Activated CD4-positive, alpha-beta T cell treated with anti-CD3 and anti-CD28 coated beads for 36 hours (primary cell): ENCODE results near the gene CORO1C. TPM values are rescaled to one million over a fixed set of nuclear protein-coding genes. Genes with fewer than 3 reads are reported as not detected.

ENCODE experiments used
- ATAC-seq: fragments of 200-7000 bp; cut with Tn5 transposase; one replicate; pipeline ENCODE4 v1.10.0; 2021; ENCODE audit warnings: mild to moderate bottlenecking, moderate library complexity
- CTCF ChIA-PET: fragments of 350-600 bp; sonication (Branson Sonifier 250); formaldehyde crosslinking; loops from one replicate; lab custom pipeline; 2021; ENCODE audit warnings: antibody characterized with exemption; lab: Charles Lee
- POLR2A ChIA-PET: fragments of 350-600 bp; sonication (Branson Sonifier 250); formaldehyde crosslinking; loops from one replicate; lab custom pipeline; 2021; ENCODE audit warnings: antibody characterized with exemption, inconsistent platforms; lab: Charles Lee
- DNase-seq: peaks from one replicate; pipeline ENCODE4 v3.0.0-alpha.2; 2020
- H3K27ac Mint-ChIP-seq: one replicate; pipeline ENCODE4 v1.8.0; 2021; ENCODE audit warnings: mixed read lengths
- H3K27me3 Mint-ChIP-seq: one replicate; pipeline ENCODE4 v1.8.0; 2021; ENCODE audit warnings: mixed read lengths
- H3K36me3 Mint-ChIP-seq: one replicate; pipeline ENCODE4 v1.8.0; 2021; ENCODE audit warnings: low read depth, mixed read lengths
- H3K4me1 Mint-ChIP-seq: one replicate; pipeline ENCODE4 v1.8.0; 2021; ENCODE audit warnings: mixed read lengths
- H3K4me3 Mint-ChIP-seq: one replicate; pipeline ENCODE4 v1.8.0; 2021; ENCODE audit warnings: mild to moderate bottlenecking, moderate library complexity, mixed read lengths
- H3K9me3 Mint-ChIP-seq: one replicate; pipeline ENCODE4 v1.8.0; 2021; ENCODE audit warnings: low read depth, mixed read lengths
- intact Hi-C, 2 experiments: fragments of 100-400 bp; cut with DNase I in 1 of 2; cut with micrococcal nuclease in 1 of 2; formaldehyde crosslinking; loops; one replicate each; pipeline versions ENCODE4 v1.14.2 to v1.15.1; 2022 to 2024; cut with DNase I, micrococcal nuclease
- total RNA-seq, 2 experiments: library from RNA; stranded (reverse); gene quantifications; one replicate each; pipeline ENCODE4 v1.2.3, GENCODE V29; 2021

CORO1C gene
- total RNA-seq, 2 experiments from 2014 or later: 83.5 to 90.8 TPM

DNA sequence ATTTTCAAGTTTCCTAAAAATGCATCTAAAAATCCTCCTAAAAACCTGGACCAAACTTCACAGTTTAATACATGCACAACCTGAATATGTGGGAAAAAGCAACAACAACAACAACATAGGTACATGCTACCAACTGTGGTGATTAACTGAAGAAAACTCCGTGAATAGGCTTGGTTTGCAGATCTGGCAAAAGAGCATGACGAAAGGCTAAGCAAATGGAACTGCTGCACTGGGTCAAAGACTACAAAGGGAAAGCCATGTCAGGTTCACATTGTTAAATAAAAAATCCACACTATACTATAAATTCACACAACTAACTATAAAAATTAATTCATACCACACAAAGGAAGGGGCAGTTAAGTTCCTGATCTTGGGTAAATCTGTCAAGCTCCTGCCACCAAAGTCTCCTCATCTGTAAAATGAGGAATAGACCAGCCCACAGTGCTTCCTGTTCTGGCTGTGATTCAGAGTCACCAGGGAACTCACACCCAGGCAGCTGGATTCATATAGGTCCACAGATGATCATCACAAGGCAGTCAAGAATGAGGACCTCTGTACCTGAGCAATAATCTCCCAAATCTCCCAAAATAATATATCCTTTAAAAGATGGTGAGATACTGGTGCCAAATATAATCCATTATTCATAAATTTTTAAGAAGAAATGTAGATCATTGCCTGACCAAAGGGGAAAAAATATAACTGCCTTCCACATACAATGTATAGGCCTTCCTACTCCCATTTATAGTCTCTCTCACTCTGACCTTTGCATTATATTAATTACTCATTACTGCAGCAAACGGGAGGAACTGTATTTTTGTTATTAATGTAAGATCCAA lies 7.0 kb downstream of the CORO1C start:
- H3K4me1 Mint-ChIP-seq: peaks cover 49% of the 10 kb centered on the region
- peak overlapping the region; percentile 44 for H3K27ac Mint-ChIP-seq
- DNase-seq: peak; percentile 43
- CTCF ChIA-PET: interaction anchor here (1.6 to 3.0 kb wide), 2 partner anchors 11 to 60 kb away, joined by 3 to 10 read pairs; no protein-coding TSS in a partner anchor
- H3K36me3 Mint-ChIP-seq: no peaks in the 10 kb centered on the region
- no peaks in the 10 kb centered on the region for H3K27me3 Mint-ChIP-seq
- POLR2A ChIA-PET: no interaction called here
- intact Hi-C loops: loop anchor here in 1 of 2 experiments (1.0 kb wide), 1 partner anchor 28 kb away; no protein-coding TSS in a partner anchor
- H3K4me3 Mint-ChIP-seq: no peak overlapping the region
- peak; percentile 85 for ATAC-seq
- no peaks in the 10 kb centered on the region for H3K9me3 Mint-ChIP-seq

DNA sequence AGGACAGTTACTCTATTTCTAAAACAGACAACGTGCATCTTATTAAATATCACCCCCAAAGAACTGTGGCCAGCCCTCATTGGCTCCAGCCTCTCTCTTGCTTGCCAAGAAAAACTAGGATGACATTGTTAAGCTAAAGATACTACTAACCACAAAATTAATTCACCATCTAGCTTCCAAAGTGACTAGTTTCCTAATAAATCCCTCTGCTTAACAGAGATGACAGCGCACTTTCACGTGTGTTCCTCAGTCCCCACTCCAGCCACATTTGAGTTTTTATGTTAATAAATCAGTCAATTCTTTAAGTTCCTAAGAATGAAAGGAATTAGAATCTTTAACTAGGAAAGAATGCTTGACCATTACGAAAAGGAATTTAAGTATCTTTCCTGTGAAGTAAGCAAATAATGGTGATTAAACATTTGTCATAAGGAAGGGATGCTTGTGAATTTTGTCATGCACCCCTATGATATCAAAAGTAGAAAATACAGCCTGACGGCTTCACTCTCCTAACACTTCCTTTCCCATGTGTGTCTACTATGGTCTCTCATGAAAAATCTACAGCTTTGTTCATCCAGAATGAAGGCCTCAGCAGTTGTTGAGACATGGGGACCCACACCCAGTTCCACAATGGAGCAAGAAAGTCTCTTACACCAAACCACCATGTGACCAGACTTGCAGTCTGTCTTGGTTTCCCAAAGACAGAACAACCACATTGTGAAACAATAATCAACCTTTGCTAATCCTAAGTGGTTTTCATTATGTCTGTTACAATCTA lies 8.1 kb downstream of the CORO1C start:
- DNase-seq (peak; percentile 7), ATAC-seq (peak; percentile 54)
- CTCF ChIA-PET: interaction anchor here (0.6 to 3.0 kb wide), 2 partner anchors 59 to 316 kb away, joined by 3 to 10 read pairs; no protein-coding TSS in a partner anchor
- POLR2A ChIA-PET: no interaction called here
- Mint-ChIP-seq H3K9me3 (no peaks in the 10 kb centered on the region), H3K36me3 (peaks cover 2% of the 10 kb centered on the region), H3K4me3 (no peak overlapping the region), H3K27ac (no peak overlapping the region), H3K27me3 (no peaks in the 10 kb centered on the region), H3K4me1 (peaks cover 39% of the 10 kb centered on the region)
- intact Hi-C loops: loop anchor here (2.0 kb wide), 2 partner anchors 20 to 32 kb away; no protein-coding TSS in a partner anchor

DNA sequence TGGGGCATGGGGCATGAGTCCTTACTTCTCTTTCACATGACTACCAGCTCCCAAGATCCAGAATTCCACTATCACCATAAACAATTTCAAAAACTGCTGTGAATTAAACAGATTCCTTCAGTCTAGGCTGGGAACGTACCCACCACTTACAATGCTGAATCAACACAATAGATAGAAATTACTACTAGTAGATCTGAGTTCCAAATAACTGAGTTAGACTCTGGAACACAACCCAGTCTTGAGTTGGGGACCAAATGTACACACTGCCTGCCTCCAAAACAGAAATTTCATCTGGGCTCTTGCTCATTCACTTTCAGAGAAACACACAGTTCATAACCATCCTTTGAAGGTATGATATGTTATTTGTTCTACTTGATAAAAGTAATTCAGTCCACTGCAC lies 8.9 kb downstream of the CORO1C start:
- intact Hi-C loops: loop anchor here (2.0 kb wide), 2 partner anchors 20 to 32 kb away; no protein-coding TSS in a partner anchor
- ATAC-seq (no peak), DNase-seq (no peak)
- Mint-ChIP-seq H3K27ac (no peak overlapping the region), H3K9me3 (no peaks in the 10 kb centered on the region), H3K4me3 (no peak overlapping the region), H3K27me3 (no peaks in the 10 kb centered on the region), H3K4me1 (peaks cover 38% of the 10 kb centered on the region), H3K36me3 (peaks cover 2% of the 10 kb centered on the region)
- POLR2A ChIA-PET: no interaction called here
- CTCF ChIA-PET: interaction anchor here (0.6 to 3.0 kb wide), 3 partner anchors 37 to 315 kb away, joined by 3 to 10 read pairs (median 3); no protein-coding TSS in a partner anchor

DNA sequence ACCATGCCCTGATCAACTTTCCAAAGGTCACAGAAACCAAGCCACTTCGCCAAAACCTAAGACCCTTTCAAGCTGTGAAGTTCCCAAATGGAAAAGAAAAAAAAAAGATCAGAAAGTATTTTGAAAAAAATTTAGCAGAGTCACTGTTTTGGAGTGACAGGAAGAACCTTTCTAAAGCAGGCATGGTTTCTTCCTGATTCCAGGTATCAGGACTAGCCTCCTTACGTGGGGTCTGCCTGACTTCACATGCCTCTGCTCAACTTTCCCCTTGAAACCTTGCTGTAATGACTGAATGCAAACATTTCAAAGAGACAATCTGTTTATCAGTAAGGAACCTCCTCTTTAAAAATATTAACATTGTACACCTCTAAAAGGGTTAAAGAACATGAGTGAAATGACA lies 9.5 kb downstream of the CORO1C start:
- Mint-ChIP-seq H3K4me3 (no peak overlapping the region), H3K36me3 (peaks cover 4% of the 10 kb centered on the region), H3K9me3 (no peaks in the 10 kb centered on the region), H3K4me1 (peaks cover 38% of the 10 kb centered on the region), H3K27me3 (no peaks in the 10 kb centered on the region), H3K27ac (no peak overlapping the region)
- ChIA-PET POLR2A (no interaction called here), CTCF (interaction anchor here (1.6 to 3.0 kb wide), 2 partner anchors 37 to 57 kb away, joined by 3 to 10 read pairs; no protein-coding TSS in a partner anchor)
- no peak for DNase-seq
- intact Hi-C loops: loop anchor here (2.0 kb wide), 2 partner anchors 19 to 31 kb away; no protein-coding TSS in a partner anchor
- ATAC-seq: no peak

DNA sequence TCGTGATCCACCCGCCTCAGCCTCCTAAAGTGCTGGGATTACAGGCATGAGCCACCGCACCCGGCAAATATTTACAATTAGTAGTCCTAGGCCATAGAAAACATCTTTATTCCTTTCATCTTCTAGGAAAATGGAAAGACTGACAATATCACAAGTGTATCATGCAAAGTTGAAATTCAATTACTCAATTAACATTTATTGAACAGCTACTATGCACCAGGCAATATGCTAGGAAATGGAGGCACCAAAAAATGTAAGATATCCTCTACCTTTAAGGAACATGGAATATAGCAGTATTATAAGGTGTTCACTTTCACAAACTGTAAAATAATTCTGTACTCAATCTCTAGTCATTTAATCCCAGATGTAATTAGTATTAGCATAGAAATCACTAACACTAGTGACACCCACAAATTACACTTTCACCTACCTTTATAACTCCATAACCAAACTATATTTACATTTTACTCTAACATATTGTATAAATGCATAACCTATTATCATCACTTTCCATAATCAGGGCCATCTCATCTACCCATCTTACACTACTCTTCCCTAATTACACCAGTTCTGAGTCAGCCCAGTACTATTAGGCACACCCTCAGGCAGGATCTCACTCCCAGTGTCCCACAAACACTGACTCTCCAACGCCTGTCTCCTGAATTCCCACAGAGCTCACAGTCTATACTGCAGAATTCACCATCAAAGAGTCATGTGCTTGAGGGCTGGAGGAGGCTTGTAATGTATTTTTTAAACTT lies 10.4 kb downstream of the CORO1C start:
- no peaks in the 10 kb centered on the region for H3K9me3 Mint-ChIP-seq

GRCh38 chr12:108717243-108717642 lies 14.1 kb downstream of the CORO1C start:
- H3K4me1 Mint-ChIP-seq: peaks cover 5% of the 10 kb centered on the region
- CTCF ChIA-PET: interaction anchor here (1.1 kb wide), 1 partner anchor 134 kb away, joined by 4 read pairs; no protein-coding TSS in a partner anchor
- POLR2A ChIA-PET: no interaction called here

More for the DNA sequence above, 10.4 kb downstream of the CORO1C start:
- H3K4me3 Mint-ChIP-seq: no peak overlapping the region
- peaks cover 5% of the 10 kb centered on the region for H3K36me3 Mint-ChIP-seq
- no peak overlapping the region for H3K27ac Mint-ChIP-seq
- ChIA-PET POLR2A (no interaction called here), CTCF (interaction anchor here (1.6 to 3.0 kb wide), 2 partner anchors 36 to 56 kb away, joined by 3 to 10 read pairs; no protein-coding TSS in a partner anchor)
- ATAC-seq (no peak), DNase-seq (no peak)
- H3K27me3 Mint-ChIP-seq: no peaks in the 10 kb centered on the region
- H3K4me1 Mint-ChIP-seq: peaks cover 38% of the 10 kb centered on the region
- intact Hi-C loops: no loop called here

GRCh38 chr12:108714866-108715265 lies 16.5 kb downstream of the CORO1C start:
- intact Hi-C loops: no loop called here
- DNase-seq: no peak
- no peak overlapping the region for H3K27ac Mint-ChIP-seq
- peaks cover 3% of the 10 kb centered on the region for H3K4me1 Mint-ChIP-seq
- H3K4me3 Mint-ChIP-seq: no peak overlapping the region
- peaks cover 5% of the 10 kb centered on the region for H3K36me3 Mint-ChIP-seq
- ChIA-PET POLR2A (no interaction called here), CTCF (interaction anchor here (1.0 to 1.2 kb wide), 2 partner anchors 24 to 50 kb away, joined by 3 read pairs; no protein-coding TSS in a partner anchor)
- H3K27me3 Mint-ChIP-seq: no peaks in the 10 kb centered on the region
- no peak for ATAC-seq
- H3K9me3 Mint-ChIP-seq: no peaks in the 10 kb centered on the region

More at GRCh38 chr12:108717243-108717642, 14.1 kb downstream of the CORO1C start:
- H3K27ac Mint-ChIP-seq: no peak overlapping the region
- intact Hi-C loops: no loop called here
- H3K9me3 Mint-ChIP-seq: no peaks in the 10 kb centered on the region
- no peak overlapping the region for H3K4me3 Mint-ChIP-seq
- no peaks in the 10 kb centered on the region for H3K27me3 Mint-ChIP-seq
- no peak for ATAC-seq
- H3K36me3 Mint-ChIP-seq: peaks cover 5% of the 10 kb centered on the region
- DNase-seq: no peak

GRCh38 chr12:108713471-108713870 lies 17.8 kb downstream of the CORO1C start:
- intact Hi-C loops: no loop called here
- ATAC-seq (no peak), DNase-seq (no peak)
- Mint-ChIP-seq H3K36me3 (peaks cover 4% of the 10 kb centered on the region), H3K4me1 (peaks cover 3% of the 10 kb centered on the region), H3K27me3 (no peaks in the 10 kb centered on the region), H3K9me3 (no peaks in the 10 kb centered on the region), H3K27ac (no peak overlapping the region), H3K4me3 (no peak overlapping the region)
- POLR2A ChIA-PET: no interaction called here
- CTCF ChIA-PET: interaction anchor here (1.1 to 1.2 kb wide), 2 partner anchors 12 to 240 kb away, joined by 3 read pairs; no protein-coding TSS in a partner anchor

GRCh38 chr12:108712925-108713203 lies 18.5 kb downstream of the CORO1C start:
- peaks cover 4% of the 10 kb centered on the region for H3K36me3 Mint-ChIP-seq
- intact Hi-C loops: no loop called here
- peaks cover 3% of the 10 kb centered on the region for H3K4me1 Mint-ChIP-seq
- no peak overlapping the region for H3K27ac Mint-ChIP-seq
- ChIA-PET CTCF (interaction anchor here (1.1 to 1.2 kb wide), 2 partner anchors 12 to 240 kb away, joined by 3 read pairs; no protein-coding TSS in a partner anchor), POLR2A (no interaction called here)
- H3K27me3 Mint-ChIP-seq: no peaks in the 10 kb centered on the region
- ATAC-seq: no peak
- no peak for DNase-seq
- H3K9me3 Mint-ChIP-seq: no peaks in the 10 kb centered on the region
- H3K4me3 Mint-ChIP-seq: no peak overlapping the region

- intact Hi-C loops: no loop called here
- CTCF ChIA-PET: no interaction called here
These were observed 19.0 kb downstream of the CORO1C start for GRCh38 chr12:108712165-108712924.

More at GRCh38 chr12:108712165-108712924, 19.0 kb downstream of the CORO1C start:
- POLR2A ChIA-PET: no interaction called here
- Mint-ChIP-seq H3K4me3 (no peak overlapping the region), H3K27me3 (no peaks in the 10 kb centered on the region), H3K27ac (no peak overlapping the region), H3K36me3 (peaks cover 3% of the 10 kb centered on the region), H3K9me3 (no peaks in the 10 kb centered on the region), H3K4me1 (peaks cover 3% of the 10 kb centered on the region)
- no peak for ATAC-seq
- DNase-seq: no peak
